ENCODE data around the gene REPIN1. TPM values are rescaled to one million over a fixed set of nuclear protein-coding genes. Genes with fewer than 3 reads are reported as not detected.

The REPIN1 gene
- total and polyA plus RNA-seq, 9 of the 15 experiments (the other 6 are each of a cell fraction or from before 2014, with no cell fraction given), result 8.1 to 283 (median 94.3) TPM

GRCh38 chr7:150404172-150404804, 35.7 kb downstream of the REPIN1 start (continued):
- TF ChIP-seq ZNF76 (CRISPR knock-in tag; IDR thresholded peaks at IDR 0.05; ENCODE audit: borderline replicate concordance), result no peak
- no peak for TF ChIP-seq ZNF253 (CRISPR knock-in tag; conservative IDR thresholded peaks at IDR 0.05)
- no peak for TF ChIP-seq ELK1 (CRISPR knock-in tag; IDR thresholded peaks at IDR 0.05)
- TF ChIP-seq ZSCAN29 (IDR thresholded peaks at IDR 0.05), result no peak
- TF ChIP-seq NFE2L1 (tag; IDR thresholded peaks at IDR 0.05; ENCODE audit: borderline replicate concordance, low read depth), result no peak
- TF ChIP-seq SMAD3 (CRISPR knock-in tag; conservative IDR thresholded peaks at IDR 0.05), result 0 out of 2 replicates have a peak, but pooled peaks have one; percentile 23
- no peak for TF ChIP-seq ZNF174 (CRISPR knock-in tag; IDR thresholded peaks at IDR 0.05)
- TF ChIP-seq XRCC5 (IDR thresholded peaks at IDR 0.05; ENCODE audit: low read depth, low read length), result no peak; the same call in none of the 2 replicates
- TF ChIP-seq SLC30A9 (CRISPR knock-in tag; IDR thresholded peaks at IDR 0.05), result no peak
- no peak for TF ChIP-seq PTRF (tag; IDR thresholded peaks at IDR 0.05)
- no peak for TF ChIP-seq DEAF1 (CRISPR knock-in tag; IDR thresholded peaks at IDR 0.05)
- TF ChIP-seq MBD1 (CRISPR knock-in tag; IDR thresholded peaks at IDR 0.05), result no peak
- no peak for TF ChIP-seq MTF1 (CRISPR knock-in tag; IDR thresholded peaks at IDR 0.05; ENCODE audit: borderline replicate concordance)
- no peak for TF ChIP-seq ZNF695 (CRISPR knock-in tag; IDR thresholded peaks at IDR 0.05)
- no peak for TF ChIP-seq RAD51 (IDR thresholded peaks at IDR 0.05; ENCODE audit: borderline replicate concordance, low read depth)

Data from K562 (cell line).